Measurements from ENCODE around the gene ZNF134. TPM values are rescaled to one million over a fixed set of nuclear protein-coding genes. Genes with fewer than 3 reads are reported as not detected.

ZNF134 gene
- total and polyA plus RNA-seq, 2 donors (not counting 3 experiments of a cell fraction or from before 2014, with no cell fraction given) = 6.4 to 12.3 TPM

- no peak for TF ChIP-seq POLR2AphosphoS5 (IDR thresholded peaks at IDR 0.05; ENCODE audit: insufficient read depth, low read depth, low read length)
- no peak for TF ChIP-seq GATA2 (IDR thresholded peaks at IDR 0.05; ENCODE audit: insufficient read depth, insufficient read length, low read depth, low read length)
- TF ChIP-seq POLR2A (IDR thresholded peaks at IDR 0.05; ENCODE audit: low read depth, low read length) = no peak
- no peak overlapping the region for H3K27ac ChIP-seq (ENCODE audit: insufficient read depth, low read depth, low read length)
- BruUV-seq (replicated peaks) = no TSS peak
- DNase-seq (ENCODE audit: low read depth, low spot score) (no peak), FAIRE-seq (no peak)
- no peak overlapping the region for H3K4me2 ChIP-seq (ENCODE audit: insufficient read depth, low read length)
- dilution Hi-C loops (cut with MboI; ENCODE audit: extremely low pct_ligation_motif_present, low sequenced_read_pairs) (no loop called here), intact Hi-C loops (cut with micrococcal nuclease) (loop anchor here (10.0 kb wide), 1 partner anchor 367 kb away; the partner anchor contains the start of gene ZNF606)
- H3K36me3 ChIP-seq (ENCODE audit: control insufficient read depth in 2 of 2, extremely low read depth in 1 of 2, insufficient read depth in 2 of 2, low read length in 2 of 2) = peaks cover 9 to 31% of the 10 kb centered on the region in 2 experiments
- H2AFZ ChIP-seq (ENCODE audit: low read depth, low read length) = no peak overlapping the region
- ChIA-PET POLR2A (no interaction called here), CTCF (no interaction called here)
- H3K27me3 ChIP-seq (ENCODE audit: control insufficient read depth in 2 of 2, insufficient read depth in 2 of 2, low read length in 2 of 2) = no peaks in the 10 kb centered on the region
- H3K9me1 ChIP-seq (replicated peaks; ENCODE audit: control insufficient read depth, extremely low read depth, insufficient read depth, low read length) = no peaks in the 10 kb centered on the region
- peaks cover 5% of the 10 kb centered on the region for H3K4me1 ChIP-seq (ENCODE audit: control insufficient read depth, extremely low read depth, insufficient read depth, low read length)
- H4K20me1 ChIP-seq (replicated peaks; ENCODE audit: control insufficient read depth, extremely low read depth, insufficient read depth, low read length) = no peaks in the 10 kb centered on the region
- H3K4me3 ChIP-seq (replicated peaks in 1 of 3; ENCODE audit: insufficient read depth in 1 of 3, low read depth in 1 of 3, low read length in 3 of 3) = no peak overlapping the region
- no peaks in the 10 kb centered on the region for H3K79me2 ChIP-seq (ENCODE audit: control insufficient read depth, insufficient read depth, low read length)
- H3K9ac ChIP-seq (replicated peaks; ENCODE audit: extremely low read depth, insufficient read depth, low read length) = no peak overlapping the region
- peaks cover 18% of the 10 kb centered on the region for H3K9me3 ChIP-seq (replicated peaks; ENCODE audit: control insufficient read depth, insufficient read depth, low read length)
These were observed 23.3 kb downstream of the ZNF134 start for GRCh38 chr19:57637379-57637778.

- TF ChIP-seq, protein P1, sequence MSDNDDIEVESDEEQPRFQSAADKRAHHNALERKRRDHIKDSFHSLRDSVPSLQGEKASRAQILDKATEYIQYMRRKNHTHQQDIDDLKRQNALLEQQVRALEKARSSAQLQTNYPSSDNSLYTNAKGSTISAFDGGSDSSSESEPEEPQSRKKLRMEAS (IDR thresholded peaks at IDR 0.05; ENCODE audit: insufficient read depth, insufficient read length) = no peak
- TF ChIP-seq POLR2A (IDR thresholded peaks at IDR 0.05; ENCODE audit: low read depth, low read length) = no peak
- TF ChIP-seq MYC (IDR thresholded peaks at IDR 0.05; ENCODE audit: low read depth, low read length) = no peak
- no peak for TF ChIP-seq GATA2 (IDR thresholded peaks at IDR 0.05; ENCODE audit: insufficient read depth, insufficient read length, low read depth, low read length)
- TF ChIP-seq JUN (IDR thresholded peaks at IDR 0.05; ENCODE audit: borderline replicate concordance, insufficient read depth, insufficient read length, low read depth) = no peak
- TF ChIP-seq, protein P2, sequence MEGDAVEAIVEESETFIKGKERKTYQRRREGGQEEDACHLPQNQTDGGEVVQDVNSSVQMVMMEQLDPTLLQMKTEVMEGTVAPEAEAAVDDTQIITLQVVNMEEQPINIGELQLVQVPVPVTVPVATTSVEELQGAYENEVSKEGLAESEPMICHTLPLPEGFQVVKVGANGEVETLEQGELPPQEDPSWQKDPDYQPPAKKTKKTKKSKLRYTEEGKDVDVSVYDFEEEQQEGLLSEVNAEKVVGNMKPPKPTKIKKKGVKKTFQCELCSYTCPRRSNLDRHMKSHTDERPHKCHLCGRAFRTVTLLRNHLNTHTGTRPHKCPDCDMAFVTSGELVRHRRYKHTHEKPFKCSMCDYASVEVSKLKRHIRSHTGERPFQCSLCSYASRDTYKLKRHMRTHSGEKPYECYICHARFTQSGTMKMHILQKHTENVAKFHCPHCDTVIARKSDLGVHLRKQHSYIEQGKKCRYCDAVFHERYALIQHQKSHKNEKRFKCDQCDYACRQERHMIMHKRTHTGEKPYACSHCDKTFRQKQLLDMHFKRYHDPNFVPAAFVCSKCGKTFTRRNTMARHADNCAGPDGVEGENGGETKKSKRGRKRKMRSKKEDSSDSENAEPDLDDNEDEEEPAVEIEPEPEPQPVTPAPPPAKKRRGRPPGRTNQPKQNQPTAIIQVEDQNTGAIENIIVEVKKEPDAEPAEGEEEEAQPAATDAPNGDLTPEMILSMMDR (IDR thresholded peaks at IDR 0.05; ENCODE audit: extremely low read depth in 1 of 2, insufficient read depth in 1 of 2, low read depth in 1 of 2, low read length in 2 of 2) = no peak
- TF ChIP-seq EZH2 (IDR thresholded peaks at IDR 0.05; ENCODE audit: borderline replicate concordance, low read depth, low read length, severe bottlenecking) = no peak
- no peak for TF ChIP-seq FOS (IDR thresholded peaks at IDR 0.05; ENCODE audit: borderline replicate concordance, insufficient read depth, low read length)
- no peak for TF ChIP-seq POLR2AphosphoS5 (IDR thresholded peaks at IDR 0.05; ENCODE audit: insufficient read depth, low read depth, low read length)
- Histone ChIP-seq H2AFZ (ENCODE audit: low read depth, low read length) (no peak overlapping the region), H3K27me3 (ENCODE audit: control insufficient read depth in 2 of 2, insufficient read depth in 2 of 2, low read length in 2 of 2) (no peaks in the 10 kb centered on the region), H3K4me1 (ENCODE audit: control insufficient read depth, extremely low read depth, insufficient read depth, low read length) (no peaks in the 10 kb centered on the region), H3K9me3 (replicated peaks; ENCODE audit: control insufficient read depth, insufficient read depth, low read length) (peaks cover 18% of the 10 kb centered on the region), H3K79me2 (ENCODE audit: control insufficient read depth, insufficient read depth, low read length) (no peaks in the 10 kb centered on the region), H3K4me3 (replicated peaks in 1 of 3; ENCODE audit: insufficient read depth in 1 of 3, low read depth in 1 of 3, low read length in 3 of 3) (no peak overlapping the region), H3K27ac (ENCODE audit: insufficient read depth, low read depth, low read length) (no peak overlapping the region), H3K9ac (replicated peaks; ENCODE audit: extremely low read depth, insufficient read depth, low read length) (no peak overlapping the region), H3K9me1 (replicated peaks; ENCODE audit: control insufficient read depth, extremely low read depth, insufficient read depth, low read length) (no peaks in the 10 kb centered on the region), H4K20me1 (replicated peaks; ENCODE audit: control insufficient read depth, extremely low read depth, insufficient read depth, low read length) (no peaks in the 10 kb centered on the region), H3K36me3 (ENCODE audit: control insufficient read depth in 2 of 2, extremely low read depth in 1 of 2, insufficient read depth in 2 of 2, low read length in 2 of 2) (peaks cover 9 to 27% of the 10 kb centered on the region in 2 experiments), H3K4me2 (ENCODE audit: insufficient read depth, low read length) (no peak overlapping the region)
- POLR2A ChIA-PET = no interaction called here
- DNase-seq (ENCODE audit: low read depth, low spot score) (no peak), FAIRE-seq (no peak)
- BruUV-seq (replicated peaks) = no TSS peak
- intact Hi-C loops (cut with micrococcal nuclease) (no loop called here), dilution Hi-C loops (cut with MboI; ENCODE audit: extremely low pct_ligation_motif_present, low sequenced_read_pairs) (no loop called here)
- CTCF ChIA-PET = no interaction called here
These were observed 27.7 kb downstream of the ZNF134 start for GRCh38 chr19:57641715-57642234.
